OCI-LY3 (cell line): Measurements from ENCODE around the gene ZNF578.
"Not testable (repeated sequence)": the region's sequence is repeated elsewhere in the genome, so short reads cannot be mapped to it uniquely, and the experiment has no call there.

Experiments
- H2AFZ ChIP-seq: fragments of 200-600, 300-600 bp; shearing (Covaris generic); 2 replicates; pipeline ENCODE4 v1.6.0; 2014; ENCODE audit warnings: antibody characterized with exemption, low read depth, low read length
- H3K27ac ChIP-seq: fragments of 200-600, 300-600 bp; sonication (generic); 2 replicates; pipeline ENCODE4 v1.5.1; 2014; ENCODE audit warnings: mild to moderate bottlenecking, low read length, moderate library complexity, mixed read lengths
- H3K27me3 ChIP-seq: fragments of 200-600, 300-600 bp; sonication (generic); 2 replicates; pipeline ENCODE4 v1.6.1; 2014; ENCODE audit warnings: low read depth, low read length, mixed read lengths
- H3K36me3 ChIP-seq: fragments of 200-600, 300-600 bp; sonication (generic); replicated peaks from 2 replicates; pipeline ENCODE3; 2014; ENCODE audit warnings: low read depth, low read length, mixed read lengths
- H3K4me1 ChIP-seq: fragments of 300-600, 200-600 bp; sonication (generic); 2 replicates; pipeline ENCODE4 v1.6.1; 2014; ENCODE audit warnings: low read length, mixed read lengths
- H3K4me2 ChIP-seq: fragments of 200-600, 300-600 bp; sonication (generic); 2 replicates; pipeline ENCODE4 v1.6.1; 2014; ENCODE audit warnings: low read length, mixed read lengths
- H3K4me3 ChIP-seq: fragments of 300-600, 200-600 bp; sonication (generic); 2 replicates; pipeline ENCODE4 v1.5.1; 2014; ENCODE audit warnings: antibody characterized with exemption, mild to moderate bottlenecking, low read length, moderate library complexity
- H3K79me2 ChIP-seq: fragments of 300-600, 200-600 bp; shearing (Covaris generic); 2 replicates; pipeline ENCODE4 v1.6.1; 2014; ENCODE audit warnings: mild to moderate bottlenecking, low read length, mixed read lengths
- H3K9ac ChIP-seq: fragments of 300-600, 200-600 bp; shearing (Covaris generic); 2 replicates; pipeline ENCODE4 v1.6.0; 2014; ENCODE audit warnings: mild to moderate bottlenecking, low read length, moderate library complexity
- H3K9me3 ChIP-seq: fragments of 200-600, 300-600 bp; shearing (Covaris generic); 2 replicates; pipeline ENCODE4 v1.6.1; 2014; ENCODE audit warnings: low read length, mixed read lengths; ENCODE audit not compliant: insufficient read depth
- H4K20me1 ChIP-seq: fragments of 200-600, 300-600 bp; sonication (generic); 2 replicates; pipeline ENCODE4 v1.6.1; 2016; ENCODE audit warnings: low read length, mixed read lengths; ENCODE audit not compliant: insufficient read depth
- CTCF ChIP-seq: fragments of 200-600, 300-600 bp; sonication (generic); IDR thresholded peaks from 2 replicates; pipeline ENCODE4 v1.5.1; 2014; ENCODE audit warnings: antibody characterized with exemption, low read length, low read depth
- EZH2phosphoT487 ChIP-seq: fragments of 200-600 bp; shearing (Covaris generic); IDR thresholded peaks from 2 replicates; pipeline ENCODE4 v1.6.1; 2018; ENCODE audit warnings: antibody characterized with exemption, mixed run types, low read depth

The ZNF578 gene

GRCh38 chr19:52542984-52543664, 89.8 kb downstream of the ZNF578 start:
- peaks cover 2% of the 10 kb centered on the region for H3K36me3 ChIP-seq
- H4K20me1 ChIP-seq = no peaks in the 10 kb centered on the region
- TF ChIP-seq CTCF = no peak
- TF ChIP-seq EZH2phosphoT487 = no peak
- no peak overlapping the region for H3K4me2 ChIP-seq
- H3K9ac ChIP-seq = no peak overlapping the region
- no peaks in the 10 kb centered on the region for H3K27me3 ChIP-seq
- no peak overlapping the region for H2AFZ ChIP-seq
- peaks cover 9% of the 10 kb centered on the region; the same call in 1 of the 2 replicates for H3K4me1 ChIP-seq
- no peaks in the 10 kb centered on the region for H3K79me2 ChIP-seq
- 0 out of 2 replicates have a peak, but pooled peaks cover under 1% of the 10 kb centered on the region for H3K9me3 ChIP-seq
- H3K4me3 ChIP-seq = no peak overlapping the region
- no peak overlapping the region for H3K27ac ChIP-seq

- no peaks in the 10 kb centered on the region for H4K20me1 ChIP-seq
- H3K27me3 ChIP-seq = no peaks in the 10 kb centered on the region
- no peak overlapping the region for H3K4me2 ChIP-seq
- no peak overlapping the region for H3K27ac ChIP-seq
- H3K9ac ChIP-seq = no peak overlapping the region
- H3K36me3 ChIP-seq = peaks cover 25% of the 10 kb centered on the region
- H3K4me1 ChIP-seq = no peaks in the 10 kb centered on the region
- H3K79me2 ChIP-seq = no peaks in the 10 kb centered on the region
- H3K4me3 ChIP-seq = no peak overlapping the region
- peaks cover 28% of the 10 kb centered on the region for H3K9me3 ChIP-seq
- no peak for TF ChIP-seq EZH2phosphoT487
- TF ChIP-seq CTCF = no peak
- H2AFZ ChIP-seq = no peak overlapping the region
These were observed 101.0 kb downstream of the ZNF578 start for GRCh38 chr19:52554216-52554971.

- TF ChIP-seq CTCF (no peak), EZH2phosphoT487 (no peak)
- H3K27me3 ChIP-seq = no peaks in the 10 kb centered on the region
- no peak overlapping the region for H3K4me2 ChIP-seq
- H3K36me3 ChIP-seq = peaks cover 31% of the 10 kb centered on the region
- peaks cover 32% of the 10 kb centered on the region for H3K9me3 ChIP-seq
- no peak overlapping the region for H3K27ac ChIP-seq
- H3K9ac ChIP-seq = no peak overlapping the region
- no peaks in the 10 kb centered on the region for H3K4me1 ChIP-seq
- H3K4me3 ChIP-seq = no peak overlapping the region
- H3K79me2 ChIP-seq = no peaks in the 10 kb centered on the region
- H2AFZ ChIP-seq = no peak overlapping the region
- H4K20me1 ChIP-seq = no peaks in the 10 kb centered on the region
These were observed 104.1 kb downstream of the ZNF578 start for GRCh38 chr19:52557231-52557995.

- not testable (repeated sequence) for H3K9ac ChIP-seq, H3K27me3 ChIP-seq, H3K4me3 ChIP-seq, H3K79me2 ChIP-seq, H3K4me2 ChIP-seq, H3K27ac ChIP-seq, H4K20me1 ChIP-seq, H3K4me1 ChIP-seq, H2AFZ ChIP-seq
- Histone ChIP-seq H3K36me3 (peaks cover 33% of the 10 kb centered on the region), H3K9me3 (peaks cover 24% of the 10 kb centered on the region)
These were observed 105.5 kb downstream of the ZNF578 start for GRCh38 chr19:52558732-52559445.

GRCh38 chr19:52561611-52562010, 108.3 kb downstream of the ZNF578 start:
- peaks cover 22% of the 10 kb centered on the region for H3K36me3 ChIP-seq
- H3K4me2 ChIP-seq, H3K4me1 ChIP-seq, H3K9me3 ChIP-seq, H3K27me3 ChIP-seq, H2AFZ ChIP-seq, H3K9ac ChIP-seq, H3K4me3 ChIP-seq, H3K79me2 ChIP-seq, H3K27ac ChIP-seq, H4K20me1 ChIP-seq: not testable (repeated sequence)
